GM10266 (cell line): Measurements from ENCODE around the gene IQCN.

ENCODE experiments used
- DNase-seq: peaks from one replicate; pipeline ENCODE4 v3.0.0; 2012; ENCODE audit errors: extremely low spot score
- TF ChIP-seq, protein P1 (sequence below): IDR thresholded peaks from 2 replicates; pipeline ENCODE4 v1.5.1; 2012; ENCODE audit warnings: mild to moderate bottlenecking, low read depth; ENCODE audit not compliant: control insufficient read depth, insufficient read depth; ENCODE audit errors: missing control alignments

The IQCN gene

GRCh38 chr19:18282788-18283141 lies 8.5 kb upstream of the IQCN start:
- TF ChIP-seq, protein P1, sequence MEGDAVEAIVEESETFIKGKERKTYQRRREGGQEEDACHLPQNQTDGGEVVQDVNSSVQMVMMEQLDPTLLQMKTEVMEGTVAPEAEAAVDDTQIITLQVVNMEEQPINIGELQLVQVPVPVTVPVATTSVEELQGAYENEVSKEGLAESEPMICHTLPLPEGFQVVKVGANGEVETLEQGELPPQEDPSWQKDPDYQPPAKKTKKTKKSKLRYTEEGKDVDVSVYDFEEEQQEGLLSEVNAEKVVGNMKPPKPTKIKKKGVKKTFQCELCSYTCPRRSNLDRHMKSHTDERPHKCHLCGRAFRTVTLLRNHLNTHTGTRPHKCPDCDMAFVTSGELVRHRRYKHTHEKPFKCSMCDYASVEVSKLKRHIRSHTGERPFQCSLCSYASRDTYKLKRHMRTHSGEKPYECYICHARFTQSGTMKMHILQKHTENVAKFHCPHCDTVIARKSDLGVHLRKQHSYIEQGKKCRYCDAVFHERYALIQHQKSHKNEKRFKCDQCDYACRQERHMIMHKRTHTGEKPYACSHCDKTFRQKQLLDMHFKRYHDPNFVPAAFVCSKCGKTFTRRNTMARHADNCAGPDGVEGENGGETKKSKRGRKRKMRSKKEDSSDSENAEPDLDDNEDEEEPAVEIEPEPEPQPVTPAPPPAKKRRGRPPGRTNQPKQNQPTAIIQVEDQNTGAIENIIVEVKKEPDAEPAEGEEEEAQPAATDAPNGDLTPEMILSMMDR: no peak
- no peak for DNase-seq

DNA sequence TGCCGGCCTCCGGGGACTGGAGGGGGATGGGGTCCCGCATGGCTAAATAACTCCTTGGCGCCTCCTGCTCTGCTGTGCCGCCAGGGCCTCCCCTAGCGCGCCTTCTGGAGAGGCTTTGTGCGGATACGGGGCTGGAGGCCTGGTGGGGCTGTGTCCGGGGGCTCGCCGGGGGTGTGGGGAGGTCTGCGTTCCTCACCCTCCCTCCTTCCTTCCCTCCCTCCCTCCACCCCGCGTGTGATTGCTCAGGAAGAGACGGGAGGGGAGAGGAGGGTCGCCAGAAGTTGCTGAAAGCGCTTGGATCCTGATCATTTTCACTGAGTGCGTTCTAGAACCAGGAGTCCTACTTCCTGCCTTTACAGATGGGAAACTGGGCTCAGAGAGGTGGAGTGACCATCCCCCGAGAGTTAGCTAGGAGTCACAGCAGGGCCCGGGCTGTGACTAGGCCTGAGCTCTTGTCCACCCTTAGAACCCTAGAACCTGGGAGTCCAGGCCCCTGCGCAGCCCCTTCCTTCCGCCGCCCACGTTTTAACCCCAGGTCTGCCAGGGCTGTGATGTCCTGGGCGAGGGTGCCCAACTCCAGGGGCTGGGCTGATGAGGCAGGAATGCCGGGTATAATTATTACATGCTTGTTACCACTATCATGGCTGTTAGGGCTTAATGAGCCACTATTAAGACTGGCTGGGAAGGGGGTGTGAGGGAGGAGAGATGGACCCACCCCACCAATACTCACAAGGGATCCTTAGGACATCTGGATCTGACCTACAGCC lies 8.0 kb upstream of the IQCN start:
- DNase-seq: no peak
- TF ChIP-seq, protein P1: peak; percentile 15

DNA sequence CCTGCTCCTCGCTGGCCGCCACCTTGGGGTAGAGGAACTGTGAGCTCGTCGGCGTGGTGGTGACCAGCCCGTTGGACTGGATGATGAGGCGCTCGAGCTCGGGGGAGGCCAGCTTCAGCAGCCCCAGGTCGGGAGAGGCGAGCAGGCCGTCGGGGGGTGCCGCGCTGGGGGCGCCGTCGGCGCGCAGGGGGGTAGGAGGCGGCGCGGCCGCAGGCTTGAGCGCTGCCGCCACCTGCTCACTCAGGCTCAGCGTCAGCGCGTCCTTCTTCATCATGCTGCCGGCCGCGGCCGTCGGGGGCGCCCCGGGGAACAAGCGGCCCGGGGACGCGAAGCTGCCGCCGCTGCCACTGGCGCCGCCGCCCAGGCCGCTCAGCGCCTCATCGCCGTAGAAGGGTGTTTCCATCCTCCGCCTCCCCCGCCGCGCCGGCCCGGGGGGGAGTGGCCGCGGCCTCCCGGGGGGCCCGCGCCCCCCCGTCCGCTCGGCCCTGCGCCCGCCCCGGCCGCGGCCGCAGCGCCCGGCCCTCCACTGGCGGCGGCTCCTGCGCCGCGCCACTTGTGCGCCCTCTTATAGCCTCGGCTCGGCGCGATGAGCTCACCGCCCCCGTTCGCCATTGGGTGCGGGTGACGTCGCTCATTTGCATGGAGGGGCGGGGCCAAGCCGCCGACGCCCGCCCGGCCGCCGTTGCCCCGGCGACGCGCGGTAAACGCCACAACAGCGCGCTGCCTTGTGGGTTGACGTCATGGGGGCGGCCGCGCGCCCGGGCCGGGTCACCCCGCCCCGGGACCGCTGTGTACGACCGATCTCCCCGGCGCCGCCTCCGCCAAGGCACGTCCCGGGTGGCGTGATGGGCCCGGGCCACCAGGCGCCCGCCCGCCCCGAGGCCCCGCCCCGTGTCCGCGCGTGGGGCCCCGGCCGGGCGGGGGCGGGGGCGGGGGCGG lies 7.1 kb upstream of the IQCN start, which contains the start of gene JUND:
Gene JUND (minus strand): TSS at position 541 of the 939 bp plus-strand sequence. CDS start 138 bp downstream, at position 403.
- DNase-seq: peak; percentile 100
- TF ChIP-seq, protein P1: peak; percentile 21

DNA sequence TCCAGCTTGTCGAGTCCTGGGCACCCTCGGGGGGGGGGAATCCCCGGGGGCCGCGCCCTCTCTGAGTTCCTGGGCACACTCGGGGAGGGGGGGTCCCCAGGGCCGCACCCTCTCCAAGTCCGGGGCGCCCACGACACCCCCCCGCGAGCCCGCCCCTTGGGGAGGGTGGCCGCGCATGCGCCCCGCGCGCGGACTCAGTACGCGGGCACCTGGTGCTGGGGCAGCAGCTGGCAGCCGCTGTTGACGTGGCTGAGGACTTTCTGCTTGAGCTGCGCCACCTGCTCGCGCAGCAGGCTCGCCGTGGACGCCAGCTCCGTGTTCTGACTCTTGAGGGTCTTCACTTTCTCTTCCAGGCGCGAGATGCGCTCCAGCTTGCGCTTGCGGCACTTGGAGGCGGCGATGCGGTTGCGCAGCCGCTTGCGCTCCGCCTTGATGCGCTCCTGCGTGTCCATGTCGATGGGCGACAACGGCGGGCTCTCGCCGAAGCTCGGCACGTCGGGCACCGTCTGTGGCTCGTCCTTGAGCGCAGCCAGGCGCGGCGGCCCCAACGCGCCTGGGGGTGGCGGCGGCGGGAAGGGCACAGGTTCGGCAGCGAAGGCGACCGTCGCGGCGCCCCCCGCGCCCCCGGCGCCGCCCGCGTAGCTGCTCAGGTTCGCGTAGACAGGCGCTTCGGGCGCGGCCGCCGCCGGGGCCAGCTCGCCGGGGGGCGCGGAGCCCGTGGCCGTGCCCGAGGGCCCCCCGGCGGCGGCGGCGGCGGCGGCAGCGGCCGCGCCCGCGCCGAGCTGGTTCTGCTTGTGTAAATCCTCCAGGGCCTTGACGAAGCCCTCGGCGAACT lies 6.2 kb upstream of the IQCN start:
- TF ChIP-seq, protein P1: no peak
- peak; percentile 90 for DNase-seq

- DNase-seq: peak; percentile 97
These were observed 5.4 kb upstream of the IQCN start for GRCh38 chr19:18279516-18280246.

GRCh38 chr19:18279266-18279515 lies 4.9 kb upstream of the IQCN start:
- TF ChIP-seq, protein P1: no peak
- no peak for DNase-seq

More at GRCh38 chr19:18279516-18280246, 5.4 kb upstream of the IQCN start:
- TF ChIP-seq, protein P1: peak; percentile 92
